MM.1S (cell line): Measurements from ENCODE around the gene CFAP61.

Source experiments
- EZH2phosphoT487 ChIP-seq: fragments of 300-600 bp; sonication (generic); IDR thresholded peaks from 2 replicates; pipeline ENCODE4 v1.6.1; 2018; ENCODE audit warnings: antibody characterized with exemption, low read length
- TF ChIP-seq, protein P1 (sequence below): fragments of 300-600 bp; sonication (generic); IDR thresholded peaks from 2 replicates; pipeline ENCODE4 v1.5.1; 2016; ENCODE audit warnings: antibody characterized with exemption, low read length, mixed read lengths

DNA sequence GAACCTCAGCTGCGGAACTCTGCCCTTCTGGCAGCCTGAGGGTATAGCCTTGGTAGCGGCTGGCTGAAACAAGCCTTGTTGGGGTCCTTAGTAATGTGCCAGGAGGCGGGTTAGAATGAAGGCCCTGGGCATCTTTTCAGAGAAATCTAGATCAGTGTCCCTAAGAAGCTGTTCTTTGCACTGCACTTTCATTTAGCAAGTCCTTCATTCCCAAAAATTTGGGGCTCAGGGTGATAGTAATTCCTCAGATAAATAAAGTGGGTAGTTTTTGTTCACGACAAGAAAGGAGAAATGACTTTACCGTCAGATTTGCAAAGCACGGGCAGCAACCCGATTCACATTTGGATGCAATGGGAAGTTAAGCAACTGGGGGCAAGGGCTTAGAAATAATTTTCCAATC lies 318.8 kb downstream of the CFAP61 start:
- TF ChIP-seq, protein P1, sequence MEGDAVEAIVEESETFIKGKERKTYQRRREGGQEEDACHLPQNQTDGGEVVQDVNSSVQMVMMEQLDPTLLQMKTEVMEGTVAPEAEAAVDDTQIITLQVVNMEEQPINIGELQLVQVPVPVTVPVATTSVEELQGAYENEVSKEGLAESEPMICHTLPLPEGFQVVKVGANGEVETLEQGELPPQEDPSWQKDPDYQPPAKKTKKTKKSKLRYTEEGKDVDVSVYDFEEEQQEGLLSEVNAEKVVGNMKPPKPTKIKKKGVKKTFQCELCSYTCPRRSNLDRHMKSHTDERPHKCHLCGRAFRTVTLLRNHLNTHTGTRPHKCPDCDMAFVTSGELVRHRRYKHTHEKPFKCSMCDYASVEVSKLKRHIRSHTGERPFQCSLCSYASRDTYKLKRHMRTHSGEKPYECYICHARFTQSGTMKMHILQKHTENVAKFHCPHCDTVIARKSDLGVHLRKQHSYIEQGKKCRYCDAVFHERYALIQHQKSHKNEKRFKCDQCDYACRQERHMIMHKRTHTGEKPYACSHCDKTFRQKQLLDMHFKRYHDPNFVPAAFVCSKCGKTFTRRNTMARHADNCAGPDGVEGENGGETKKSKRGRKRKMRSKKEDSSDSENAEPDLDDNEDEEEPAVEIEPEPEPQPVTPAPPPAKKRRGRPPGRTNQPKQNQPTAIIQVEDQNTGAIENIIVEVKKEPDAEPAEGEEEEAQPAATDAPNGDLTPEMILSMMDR = no peak
- TF ChIP-seq EZH2phosphoT487 = no peak
